Loucy (cell line): ENCODE measurements around the gene C10orf62.

Experiments used
- EZH2phosphoT487 ChIP-seq: fragments of 200-600 bp; IDR thresholded peaks from 2 replicates; pipeline ENCODE4 v1.6.1; 2018; ENCODE audit warnings: antibody characterized with exemption, mild to moderate bottlenecking, moderate library complexity, borderline replicate concordance
- TF ChIP-seq, protein P1 (sequence below): fragments of 200-600 bp; sonication (generic); conservative IDR thresholded peaks from 2 replicates; pipeline ENCODE4 v1.5.1; 2014; ENCODE audit warnings: mild to moderate bottlenecking, antibody characterized with exemption, low read length

DNA sequence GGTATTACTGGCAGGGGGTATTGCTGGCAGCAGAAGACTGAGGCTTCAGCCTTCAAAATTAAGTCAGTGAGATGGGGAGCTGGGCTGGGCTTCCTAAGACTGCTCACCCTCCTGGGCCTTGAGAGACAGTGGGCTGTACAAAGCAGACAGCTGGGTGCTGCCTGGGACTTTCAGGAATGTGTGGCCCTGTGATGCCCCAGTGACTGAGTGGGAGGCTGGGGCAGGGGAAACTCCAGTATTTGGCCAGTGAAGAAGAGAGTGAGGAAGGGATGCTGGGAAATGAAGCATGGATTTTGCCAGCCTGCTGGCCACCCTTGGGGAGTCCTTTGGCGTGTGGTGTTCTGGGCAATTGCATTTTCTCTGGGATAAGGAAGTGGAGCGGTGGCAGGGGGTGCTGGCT lies 16.5 kb upstream of the C10orf62 start:
- TF ChIP-seq, protein P1, sequence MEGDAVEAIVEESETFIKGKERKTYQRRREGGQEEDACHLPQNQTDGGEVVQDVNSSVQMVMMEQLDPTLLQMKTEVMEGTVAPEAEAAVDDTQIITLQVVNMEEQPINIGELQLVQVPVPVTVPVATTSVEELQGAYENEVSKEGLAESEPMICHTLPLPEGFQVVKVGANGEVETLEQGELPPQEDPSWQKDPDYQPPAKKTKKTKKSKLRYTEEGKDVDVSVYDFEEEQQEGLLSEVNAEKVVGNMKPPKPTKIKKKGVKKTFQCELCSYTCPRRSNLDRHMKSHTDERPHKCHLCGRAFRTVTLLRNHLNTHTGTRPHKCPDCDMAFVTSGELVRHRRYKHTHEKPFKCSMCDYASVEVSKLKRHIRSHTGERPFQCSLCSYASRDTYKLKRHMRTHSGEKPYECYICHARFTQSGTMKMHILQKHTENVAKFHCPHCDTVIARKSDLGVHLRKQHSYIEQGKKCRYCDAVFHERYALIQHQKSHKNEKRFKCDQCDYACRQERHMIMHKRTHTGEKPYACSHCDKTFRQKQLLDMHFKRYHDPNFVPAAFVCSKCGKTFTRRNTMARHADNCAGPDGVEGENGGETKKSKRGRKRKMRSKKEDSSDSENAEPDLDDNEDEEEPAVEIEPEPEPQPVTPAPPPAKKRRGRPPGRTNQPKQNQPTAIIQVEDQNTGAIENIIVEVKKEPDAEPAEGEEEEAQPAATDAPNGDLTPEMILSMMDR = no peak
- TF ChIP-seq EZH2phosphoT487 = no peak
